Trophoblast cell (in vitro differentiated cells and primary cell): Measurements from ENCODE around the gene ANKS3.

Source experiments
- DNase-seq, 2 donors: peaks; one replicate each; pipeline ENCODE4 v3.0.0-alpha.2; 2016
- H2AFZ ChIP-seq: 2 replicates; pipeline ENCODE4 v1.6.1; 2013; ENCODE audit warnings: low read length, moderate library complexity, mild to moderate bottlenecking; ENCODE audit not compliant: insufficient read depth, poor library complexity
- H2AK5ac ChIP-seq: 2 replicates; pipeline ENCODE4 v1.6.1; 2013; ENCODE audit warnings: mild to moderate bottlenecking, low read length
- H2BK120ac ChIP-seq: 2 replicates; pipeline ENCODE4 v1.6.1; 2013; ENCODE audit warnings: low read length, mild to moderate bottlenecking, moderate library complexity; ENCODE audit not compliant: insufficient read depth, poor library complexity
- H2BK12ac ChIP-seq: 2 replicates; pipeline ENCODE4 v1.6.1; 2013; ENCODE audit warnings: mild to moderate bottlenecking, low read length, moderate library complexity
- H2BK5ac ChIP-seq: 2 replicates; pipeline ENCODE4 v1.6.1; 2013; ENCODE audit warnings: low read length, low read depth, moderate library complexity, mild to moderate bottlenecking; ENCODE audit not compliant: poor library complexity
- H3K14ac ChIP-seq: 2 replicates; pipeline ENCODE4 v1.6.1; 2013; ENCODE audit warnings: mild to moderate bottlenecking, low read length
- H3K18ac ChIP-seq: 2 replicates; pipeline ENCODE4 v1.6.1; 2013; ENCODE audit warnings: mild to moderate bottlenecking, low read length
- H3K23ac ChIP-seq: 2 replicates; pipeline ENCODE4 v1.6.1; 2013; ENCODE audit warnings: low read length
- H3K27ac ChIP-seq: 2 replicates; pipeline ENCODE4 v1.5.1; 2013; ENCODE audit warnings: low read depth, mild to moderate bottlenecking, inconsistent platforms, low read length, moderate library complexity
- H3K27me3 ChIP-seq: 2 replicates; pipeline ENCODE4 v1.6.1; 2013; ENCODE audit warnings: inconsistent platforms, mild to moderate bottlenecking, low read length, moderate library complexity; ENCODE audit not compliant: insufficient read depth
- H3K36me3 ChIP-seq, 2 experiments: 1 replicate in 1 of 2; 2 replicates in 1 of 2; pipeline ENCODE4 v1.6.1; 2013; ENCODE audit warnings: low read length in 2 of 2, mild to moderate bottlenecking in 2 of 2, moderate library complexity in 1 of 2; ENCODE audit not compliant: insufficient read depth in 2 of 2, control insufficient read depth in 1 of 2
- H3K4ac ChIP-seq: 2 replicates; pipeline ENCODE4 v1.6.1; 2013; ENCODE audit warnings: low read depth, mild to moderate bottlenecking, low read length, moderate library complexity
- H3K4me1 ChIP-seq, 2 experiments: 1 replicate in 1 of 2; 2 replicates in 1 of 2; pipeline ENCODE4 v1.6.1; 2013; ENCODE audit warnings: low read length in 2 of 2, mild to moderate bottlenecking in 2 of 2, moderate library complexity in 1 of 2; ENCODE audit not compliant: insufficient read depth in 2 of 2, control insufficient read depth in 1 of 2
- H3K4me2 ChIP-seq: 2 replicates; pipeline ENCODE4 v1.6.1; 2013; ENCODE audit warnings: inconsistent platforms, mild to moderate bottlenecking, low read length, moderate library complexity
- H3K4me3 ChIP-seq: 2 replicates; pipeline ENCODE4 v1.5.1; 2013; ENCODE audit warnings: mild to moderate bottlenecking, low read depth, low read length, inconsistent platforms
- H3K79me1 ChIP-seq: one replicate; pipeline ENCODE4 v1.6.1; 2013; ENCODE audit warnings: low read length
- H3K79me2 ChIP-seq: 2 replicates; pipeline ENCODE4 v1.6.1; 2013; ENCODE audit warnings: low read length, mild to moderate bottlenecking; ENCODE audit not compliant: control insufficient read depth, insufficient read depth, poor library complexity
- H3K9ac ChIP-seq: 2 replicates; pipeline ENCODE4 v1.6.1; 2013; ENCODE audit warnings: mild to moderate bottlenecking, low read length
- H3K9me3 ChIP-seq: 2 replicates; pipeline ENCODE4 v1.6.1; 2013; ENCODE audit warnings: low read depth, mild to moderate bottlenecking, control low read depth, inconsistent platforms, low read length; ENCODE audit not compliant: insufficient read depth
- H4K12ac ChIP-seq: 2 replicates; pipeline ENCODE4 v1.6.1; 2013; ENCODE audit warnings: low read depth, mild to moderate bottlenecking, low read length, moderate library complexity
- H4K8ac ChIP-seq: 2 replicates; pipeline ENCODE4 v1.6.1; 2013; ENCODE audit warnings: low read depth, mild to moderate bottlenecking, low read length, moderate library complexity
- H4K91ac ChIP-seq: one replicate; pipeline ENCODE4 v1.6.1; 2013; ENCODE audit warnings: low read depth, mild to moderate bottlenecking, low read length, moderate library complexity
- WGBS: extraction: QIAGEN DNeasy Blood & Tissue Kit; methylation state at CpG from one replicate; pipeline ENCODE4 v1.1.7; 2013; ENCODE audit warnings: missing lambda C conversion rate; ENCODE audit not compliant: insufficient read length, insufficient coverage; ENCODE audit errors: extremely low coverage; 5-methylcytosine and 5-hydroxymethylcytosine counted together

ANKS3 gene

DNA sequence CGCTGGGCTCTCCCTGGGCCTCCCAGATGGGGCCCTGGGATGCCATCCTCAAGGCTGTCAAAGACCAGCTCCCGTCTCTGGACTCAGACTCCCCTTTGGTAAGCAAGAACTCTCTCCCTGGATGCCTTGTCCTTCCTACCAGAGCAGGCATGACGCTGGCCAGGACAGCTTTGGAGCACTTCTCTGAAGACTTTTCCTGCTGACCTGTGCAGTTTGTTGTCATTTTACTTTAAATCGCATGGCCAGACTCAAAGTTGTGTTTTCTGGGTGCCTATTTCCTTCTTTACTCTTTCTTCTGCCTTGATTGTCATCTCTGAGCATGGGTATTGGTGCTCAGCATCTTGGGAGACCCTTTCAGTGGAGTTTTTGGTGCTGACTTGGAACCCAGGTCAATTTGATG, 2.5 kb upstream of the ANKS3 start:
- H3K23ac ChIP-seq = no peak overlapping the region
- H3K36me3 ChIP-seq = no peaks in the 10 kb centered on the region
- H2BK12ac ChIP-seq = no peak overlapping the region
- peaks cover 7% of the 10 kb centered on the region for H3K79me1 ChIP-seq
- no peak overlapping the region for H2BK120ac ChIP-seq
- H3K4me3 ChIP-seq = no peak overlapping the region
- no peak for DNase-seq
- peaks cover 11 to 16% of the 10 kb centered on the region in 2 experiments for H3K4me1 ChIP-seq
- H3K14ac ChIP-seq = no peak overlapping the region
- H3K79me2 ChIP-seq = peaks cover 2% of the 10 kb centered on the region
- H2BK5ac ChIP-seq = no peak overlapping the region
- H4K8ac ChIP-seq = no peak overlapping the region
- no peak overlapping the region for H2AK5ac ChIP-seq
- H4K91ac ChIP-seq = no peak overlapping the region
- no peak overlapping the region for H3K27ac ChIP-seq
- no CpG with 5 or more reads among the region's 4 CpGs for WGBS
- no peak overlapping the region for H4K12ac ChIP-seq
- H3K4me2 ChIP-seq = no peak overlapping the region
- no peaks in the 10 kb centered on the region for H3K27me3 ChIP-seq
- H3K9ac ChIP-seq = no peak overlapping the region
- no peaks in the 10 kb centered on the region for H3K9me3 ChIP-seq
- no peak overlapping the region for H3K4ac ChIP-seq
- H3K18ac ChIP-seq = no peak overlapping the region
- H2AFZ ChIP-seq = no peak overlapping the region

DNA sequence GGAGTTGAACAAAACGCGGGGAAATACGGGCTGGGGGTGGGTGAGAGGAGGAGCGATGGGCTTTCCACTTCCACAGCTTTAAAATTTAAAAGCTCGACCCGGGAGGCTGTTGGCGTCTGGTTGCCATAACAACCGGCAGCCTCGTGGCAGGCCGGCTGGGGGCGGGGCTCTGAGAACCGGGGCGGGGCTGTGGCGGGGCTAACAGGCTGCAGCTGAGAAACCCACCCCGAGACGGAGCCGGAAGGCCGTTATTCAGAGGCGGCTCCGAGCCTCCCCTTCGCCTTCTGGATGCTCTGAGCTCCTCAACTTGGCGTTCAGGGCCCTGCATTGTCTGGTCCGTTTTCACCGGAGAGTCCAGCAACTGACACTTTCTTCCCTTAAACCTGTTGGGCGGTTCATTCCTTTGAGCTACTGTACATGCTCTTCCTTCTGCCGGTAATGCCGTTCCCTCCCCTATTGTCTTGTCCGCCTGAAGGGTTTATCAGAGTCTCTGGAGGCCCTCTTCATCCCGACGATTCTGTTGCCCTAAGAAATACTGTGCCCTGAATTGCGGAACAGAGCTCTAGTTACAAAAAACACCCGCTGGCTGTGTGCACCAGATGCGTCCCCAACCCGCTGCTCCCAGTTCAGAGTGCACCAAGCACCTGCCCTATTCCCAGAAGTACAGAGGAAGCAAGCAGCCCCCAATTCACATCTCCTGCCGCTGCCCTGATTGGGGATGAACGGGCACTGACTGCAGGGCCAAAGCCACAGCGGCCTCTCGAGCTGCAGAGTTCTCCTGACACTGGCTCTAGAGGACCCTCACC, 862 bp upstream of the ANKS3 start:
- Histone ChIP-seq H3K9me3 (no peaks in the 10 kb centered on the region), H3K9ac (no peak overlapping the region), H2BK5ac (no peak overlapping the region), H2BK120ac (no peak overlapping the region), H3K14ac (peak overlapping the region; percentile 31), H3K27me3 (no peaks in the 10 kb centered on the region), H4K91ac (no peak overlapping the region), H3K4ac (peak overlapping the region; percentile 20), H3K4me3 (peak overlapping the region; percentile 89), H4K8ac (peak overlapping the region; percentile 77), H3K27ac (peak overlapping the region; percentile 28), H3K23ac (no peak overlapping the region), H3K79me1 (peaks cover 7% of the 10 kb centered on the region), H3K36me3 (peaks cover 1 to 3% of the 10 kb centered on the region in 2 experiments), H2BK12ac (no peak overlapping the region), H4K12ac (peak overlapping the region; percentile 6), H3K18ac (peak overlapping the region; percentile 38), H2AK5ac (peak overlapping the region; percentile 56), H3K79me2 (peaks cover 2% of the 10 kb centered on the region), H3K4me1 (peaks cover 11 to 16% of the 10 kb centered on the region in 2 experiments), H3K4me2 (peak overlapping the region; percentile 78), H2AFZ (peak overlapping the region; percentile 75)
- WGBS = no CpG with 5 or more reads among the region's 38 CpGs
- DNase-seq = peak; percentile 72 to 84

DNA sequence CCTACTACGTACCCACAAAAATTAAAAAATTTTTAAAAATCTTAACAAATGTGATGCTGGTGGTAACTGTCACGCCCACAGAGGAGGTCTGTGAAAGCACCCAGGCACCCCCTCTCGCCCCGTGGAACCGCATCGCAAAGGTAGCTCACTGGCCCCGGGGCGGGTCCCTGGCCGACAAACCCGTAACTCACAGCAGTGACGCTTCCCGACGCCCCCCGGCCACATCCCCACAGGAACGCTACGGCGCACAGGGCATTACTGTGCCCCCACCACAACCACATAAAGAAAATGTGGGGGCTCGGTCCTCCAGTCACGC, 366 bp downstream of the ANKS3 start:
- Histone ChIP-seq H3K9ac (peak overlapping the region; percentile 6), H4K12ac (peak overlapping the region; percentile 90), H3K4ac (peak overlapping the region; percentile 86), H3K27me3 (no peaks in the 10 kb centered on the region), H3K9me3 (no peaks in the 10 kb centered on the region), H3K4me2 (peak overlapping the region; percentile 78), H2BK12ac (peak overlapping the region; percentile 28), H2BK120ac (peak overlapping the region; percentile 35), H3K18ac (peak overlapping the region; percentile 95), H2AK5ac (peak overlapping the region; percentile 62), H3K4me3 (peak overlapping the region; percentile 89), H3K79me1 (peaks cover 7% of the 10 kb centered on the region), H3K27ac (peak overlapping the region; percentile 35), H4K91ac (peak overlapping the region; percentile 82), H2AFZ (peak overlapping the region; percentile 96), H4K8ac (peak overlapping the region; percentile 91), H3K4me1 (peaks cover 11 to 16% of the 10 kb centered on the region in 2 experiments), H3K23ac (no peak overlapping the region), H3K36me3 (peaks cover 7 to 11% of the 10 kb centered on the region in 2 experiments), H2BK5ac (peak overlapping the region; percentile 57), H3K14ac (peak overlapping the region; percentile 90), H3K79me2 (peaks cover 2% of the 10 kb centered on the region)
- WGBS = no CpG with 5 or more reads among the region's 19 CpGs
- peak in 1 of 2 donors; percentile 24 for DNase-seq

DNA sequence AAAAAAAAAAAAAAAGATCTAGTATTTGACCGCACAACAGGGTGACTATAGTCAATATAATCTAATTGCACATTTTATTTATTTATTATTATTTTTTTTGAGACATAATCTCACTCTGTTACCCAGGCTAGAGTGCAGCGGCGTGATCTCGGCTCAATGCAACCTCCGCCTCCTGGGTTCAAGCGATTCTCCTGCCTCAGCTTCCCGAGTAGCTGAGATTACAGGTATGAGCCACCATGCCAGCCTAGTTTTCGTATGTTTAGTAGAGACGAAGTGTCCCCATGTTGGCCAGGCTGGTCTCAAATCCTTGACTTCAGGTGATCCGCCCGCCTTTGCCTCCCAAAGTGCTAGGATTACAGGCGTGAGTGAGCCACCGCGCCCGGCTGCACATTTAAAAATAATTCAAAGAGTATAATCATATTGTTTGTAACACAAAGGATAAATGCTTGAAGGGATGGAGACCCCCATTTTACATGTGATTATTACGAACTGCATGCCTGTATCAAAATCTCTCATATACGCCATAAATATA, 794 bp downstream of the ANKS3 start:
- no peak overlapping the region for H2BK5ac ChIP-seq
- peaks cover 11 to 14% of the 10 kb centered on the region in 2 experiments for H3K36me3 ChIP-seq
- no peak overlapping the region for H3K18ac ChIP-seq
- H4K91ac ChIP-seq = no peak overlapping the region
- H4K8ac ChIP-seq = no peak overlapping the region
- peaks cover 2% of the 10 kb centered on the region for H3K79me2 ChIP-seq
- H3K4me1 ChIP-seq = peaks cover 11 to 15% of the 10 kb centered on the region in 2 experiments
- H3K9ac ChIP-seq = no peak overlapping the region
- no peak overlapping the region for H2BK120ac ChIP-seq
- no peak overlapping the region for H2BK12ac ChIP-seq
- H4K12ac ChIP-seq = no peak overlapping the region
- H2AFZ ChIP-seq = peak overlapping the region; percentile 56
- WGBS = no CpG with 5 or more reads among the region's 17 CpGs
- peaks cover 7% of the 10 kb centered on the region for H3K79me1 ChIP-seq
- H3K4me3 ChIP-seq = no peak overlapping the region
- peak overlapping the region; percentile 78 for H3K4me2 ChIP-seq
- no peak overlapping the region for H3K4ac ChIP-seq
- no peaks in the 10 kb centered on the region for H3K9me3 ChIP-seq
- no peak overlapping the region for H3K27ac ChIP-seq
- no peak overlapping the region for H2AK5ac ChIP-seq
- H3K14ac ChIP-seq = no peak overlapping the region
- DNase-seq = peak in 1 of 2 donors; percentile 3
- H3K23ac ChIP-seq = no peak overlapping the region
- no peaks in the 10 kb centered on the region for H3K27me3 ChIP-seq
